Trophoblast cell (in vitro differentiated cells and primary cell): ENCODE measurements around the gene FFAR3. TPM values are rescaled to one million over a fixed set of nuclear protein-coding genes. Genes with fewer than 3 reads are reported as not detected.

Experiments
- DNase-seq, 2 donors: peaks; one replicate each; pipeline ENCODE4 v3.0.0-alpha.2; 2016
- H2AFZ ChIP-seq: 2 replicates; pipeline ENCODE4 v1.6.1; 2013; ENCODE audit warnings: low read length, moderate library complexity, mild to moderate bottlenecking; ENCODE audit not compliant: insufficient read depth, poor library complexity
- H2AK5ac ChIP-seq: 2 replicates; pipeline ENCODE4 v1.6.1; 2013; ENCODE audit warnings: mild to moderate bottlenecking, low read length
- H2BK120ac ChIP-seq: 2 replicates; pipeline ENCODE4 v1.6.1; 2013; ENCODE audit warnings: low read length, mild to moderate bottlenecking, moderate library complexity; ENCODE audit not compliant: insufficient read depth, poor library complexity
- H2BK12ac ChIP-seq: 2 replicates; pipeline ENCODE4 v1.6.1; 2013; ENCODE audit warnings: mild to moderate bottlenecking, low read length, moderate library complexity
- H2BK5ac ChIP-seq: 2 replicates; pipeline ENCODE4 v1.6.1; 2013; ENCODE audit warnings: low read length, low read depth, moderate library complexity, mild to moderate bottlenecking; ENCODE audit not compliant: poor library complexity
- H3K14ac ChIP-seq: 2 replicates; pipeline ENCODE4 v1.6.1; 2013; ENCODE audit warnings: mild to moderate bottlenecking, low read length
- H3K18ac ChIP-seq: 2 replicates; pipeline ENCODE4 v1.6.1; 2013; ENCODE audit warnings: mild to moderate bottlenecking, low read length
- H3K23ac ChIP-seq: 2 replicates; pipeline ENCODE4 v1.6.1; 2013; ENCODE audit warnings: low read length
- H3K27ac ChIP-seq: 2 replicates; pipeline ENCODE4 v1.5.1; 2013; ENCODE audit warnings: low read depth, mild to moderate bottlenecking, inconsistent platforms, low read length, moderate library complexity
- H3K27me3 ChIP-seq: 2 replicates; pipeline ENCODE4 v1.6.1; 2013; ENCODE audit warnings: inconsistent platforms, mild to moderate bottlenecking, low read length, moderate library complexity; ENCODE audit not compliant: insufficient read depth
- H3K36me3 ChIP-seq, 2 experiments: 1 replicate in 1 of 2; 2 replicates in 1 of 2; pipeline ENCODE4 v1.6.1; 2013; ENCODE audit warnings: low read length in 2 of 2, mild to moderate bottlenecking in 2 of 2, moderate library complexity in 1 of 2; ENCODE audit not compliant: insufficient read depth in 2 of 2, control insufficient read depth in 1 of 2
- H3K4ac ChIP-seq: 2 replicates; pipeline ENCODE4 v1.6.1; 2013; ENCODE audit warnings: low read depth, mild to moderate bottlenecking, low read length, moderate library complexity
- H3K4me1 ChIP-seq, 2 experiments: 1 replicate in 1 of 2; 2 replicates in 1 of 2; pipeline ENCODE4 v1.6.1; 2013; ENCODE audit warnings: low read length in 2 of 2, mild to moderate bottlenecking in 2 of 2, moderate library complexity in 1 of 2; ENCODE audit not compliant: insufficient read depth in 2 of 2, control insufficient read depth in 1 of 2
- H3K4me2 ChIP-seq: 2 replicates; pipeline ENCODE4 v1.6.1; 2013; ENCODE audit warnings: inconsistent platforms, mild to moderate bottlenecking, low read length, moderate library complexity
- H3K4me3 ChIP-seq: 2 replicates; pipeline ENCODE4 v1.5.1; 2013; ENCODE audit warnings: mild to moderate bottlenecking, low read depth, low read length, inconsistent platforms
- H3K79me1 ChIP-seq: one replicate; pipeline ENCODE4 v1.6.1; 2013; ENCODE audit warnings: low read length
- H3K79me2 ChIP-seq: 2 replicates; pipeline ENCODE4 v1.6.1; 2013; ENCODE audit warnings: low read length, mild to moderate bottlenecking; ENCODE audit not compliant: control insufficient read depth, insufficient read depth, poor library complexity
- H3K9ac ChIP-seq: 2 replicates; pipeline ENCODE4 v1.6.1; 2013; ENCODE audit warnings: mild to moderate bottlenecking, low read length
- H3K9me3 ChIP-seq: 2 replicates; pipeline ENCODE4 v1.6.1; 2013; ENCODE audit warnings: low read depth, mild to moderate bottlenecking, control low read depth, inconsistent platforms, low read length; ENCODE audit not compliant: insufficient read depth
- H4K12ac ChIP-seq: 2 replicates; pipeline ENCODE4 v1.6.1; 2013; ENCODE audit warnings: low read depth, mild to moderate bottlenecking, low read length, moderate library complexity
- H4K8ac ChIP-seq: 2 replicates; pipeline ENCODE4 v1.6.1; 2013; ENCODE audit warnings: low read depth, mild to moderate bottlenecking, low read length, moderate library complexity
- H4K91ac ChIP-seq: one replicate; pipeline ENCODE4 v1.6.1; 2013; ENCODE audit warnings: low read depth, mild to moderate bottlenecking, low read length, moderate library complexity
- WGBS: extraction: QIAGEN DNeasy Blood & Tissue Kit; methylation state at CpG from one replicate; pipeline ENCODE4 v1.1.7; 2013; ENCODE audit warnings: missing lambda C conversion rate; ENCODE audit not compliant: insufficient read length, insufficient coverage; ENCODE audit errors: extremely low coverage; 5-methylcytosine and 5-hydroxymethylcytosine counted together
- polyA plus RNA-seq: library from polyadenylated mRNA; stranded (reverse); fragments of 200-250 nt; gene quantifications from 2 replicates; pipeline ENCODE4 v1.2.3, GENCODE V29; 2013

Gene FFAR3, protein sequence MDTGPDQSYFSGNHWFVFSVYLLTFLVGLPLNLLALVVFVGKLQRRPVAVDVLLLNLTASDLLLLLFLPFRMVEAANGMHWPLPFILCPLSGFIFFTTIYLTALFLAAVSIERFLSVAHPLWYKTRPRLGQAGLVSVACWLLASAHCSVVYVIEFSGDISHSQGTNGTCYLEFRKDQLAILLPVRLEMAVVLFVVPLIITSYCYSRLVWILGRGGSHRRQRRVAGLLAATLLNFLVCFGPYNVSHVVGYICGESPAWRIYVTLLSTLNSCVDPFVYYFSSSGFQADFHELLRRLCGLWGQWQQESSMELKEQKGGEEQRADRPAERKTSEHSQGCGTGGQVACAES
- polyA plus RNA-seq: not detected in 2 replicates

DNA sequence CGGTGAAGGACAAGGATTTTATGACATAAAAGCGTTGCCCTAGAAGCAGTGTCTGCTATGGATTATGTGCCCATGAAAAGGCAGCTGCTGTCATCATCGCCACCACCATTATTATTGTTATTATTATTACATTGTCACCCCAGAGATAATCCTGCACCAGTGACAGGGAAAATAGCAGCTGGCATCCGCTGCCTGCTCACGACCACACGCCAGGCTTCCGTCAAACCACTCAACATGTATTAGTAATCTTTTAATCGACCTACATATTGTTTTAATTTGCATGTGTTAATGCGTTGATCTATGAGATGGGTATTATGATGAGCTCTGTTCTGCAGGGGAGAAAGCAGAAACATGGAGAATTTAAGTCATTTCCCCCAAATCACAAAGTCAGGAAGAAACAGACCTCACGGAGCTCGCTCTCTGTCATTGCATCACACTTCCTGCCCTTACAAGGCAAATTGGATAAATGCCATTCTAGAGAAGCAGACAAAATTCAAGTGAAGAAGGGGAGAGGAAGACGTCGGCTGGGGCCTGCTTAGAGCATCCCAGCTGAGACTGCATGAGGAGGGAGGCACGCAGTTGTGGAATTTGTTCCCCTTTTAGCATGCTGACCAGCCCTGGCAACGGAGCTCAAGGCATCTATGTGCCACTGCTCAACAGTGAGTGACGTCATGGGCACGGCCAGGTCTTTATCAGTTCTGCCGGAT, at the start of gene FFAR3:
Gene FFAR3, plus strand, starts transcription at position 594 of the 707 bp plus-strand sequence. CDS start 431 bp downstream, outside the sequence.
- H3K36me3 ChIP-seq: no peaks in the 10 kb centered on the region
- WGBS: no CpG with 5 or more reads among the region's 18 CpGs
- no peak within 1 kb of the TSS for H4K8ac ChIP-seq
- H3K9ac ChIP-seq: no peak within 1 kb of the TSS
- H3K27ac ChIP-seq: no peak within 1 kb of the TSS
- no peak within 1 kb of the TSS for H2BK5ac ChIP-seq
- DNase-seq: peak in 1 of 2 donors; percentile 17
- no peaks in the 10 kb centered on the region for H3K9me3 ChIP-seq
- no peaks in the 10 kb centered on the region for H3K79me2 ChIP-seq
- no peaks in the 10 kb centered on the region for H3K27me3 ChIP-seq
- H3K4me3 ChIP-seq: no peak within 1 kb of the TSS
- no peak within 1 kb of the TSS for H3K14ac ChIP-seq
- H3K4me2 ChIP-seq: no peak within 1 kb of the TSS
- H2AK5ac ChIP-seq: no peak within 1 kb of the TSS
- H3K23ac ChIP-seq: no peak within 1 kb of the TSS
- no peaks in the 10 kb centered on the region for H3K79me1 ChIP-seq
- no peak within 1 kb of the TSS for H2BK120ac ChIP-seq
- H3K4me1 ChIP-seq: no peaks in the 10 kb centered on the region
- H2BK12ac ChIP-seq: no peak within 1 kb of the TSS
- H3K18ac ChIP-seq: no peak within 1 kb of the TSS
- H3K4ac ChIP-seq: no peak within 1 kb of the TSS
- no peak within 1 kb of the TSS for H2AFZ ChIP-seq
- H4K12ac ChIP-seq: no peak within 1 kb of the TSS
- no peak within 1 kb of the TSS for H4K91ac ChIP-seq

DNA sequence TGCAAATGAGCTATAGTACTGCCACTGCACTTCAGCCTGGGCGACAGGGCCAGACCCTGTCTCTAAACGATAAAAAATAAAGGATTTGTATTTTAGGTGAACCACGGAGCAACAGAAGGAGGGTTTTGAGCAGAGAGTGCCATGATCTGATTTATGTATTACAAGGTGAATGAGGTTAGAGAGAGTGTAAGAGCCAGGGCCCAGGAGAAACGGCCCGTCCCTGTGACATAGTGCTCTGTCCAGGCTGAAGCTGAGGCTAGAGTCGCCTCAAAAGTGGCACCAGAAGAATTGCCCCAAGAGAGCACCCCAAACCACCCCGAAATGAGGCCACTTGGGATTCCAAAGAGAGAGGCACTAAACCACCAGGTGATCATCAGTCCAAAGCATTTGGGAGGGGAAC, 49.4 kb upstream of the FFAR3 start:
- Histone ChIP-seq H2BK12ac (no peak overlapping the region), H3K9me3 (peaks cover under 1% of the 10 kb centered on the region), H3K79me1 (no peaks in the 10 kb centered on the region), H3K4ac (no peak overlapping the region), H3K9ac (no peak overlapping the region), H2BK5ac (no peak overlapping the region), H3K36me3 (no peaks in the 10 kb centered on the region), H3K14ac (no peak overlapping the region), H4K12ac (no peak overlapping the region), H3K27ac (no peak overlapping the region), H4K8ac (no peak overlapping the region), H2BK120ac (no peak overlapping the region), H3K4me3 (no peak overlapping the region), H3K27me3 (no peaks in the 10 kb centered on the region), H3K79me2 (no peaks in the 10 kb centered on the region), H2AK5ac (no peak overlapping the region), H2AFZ (no peak overlapping the region), H4K91ac (no peak overlapping the region), H3K18ac (no peak overlapping the region), H3K23ac (no peak overlapping the region), H3K4me2 (no peak overlapping the region), H3K4me1 (peaks cover 6 to 13% of the 10 kb centered on the region in 2 experiments)
- no CpG with 5 or more reads among the region's 7 CpGs for WGBS
- no peak for DNase-seq

DNA sequence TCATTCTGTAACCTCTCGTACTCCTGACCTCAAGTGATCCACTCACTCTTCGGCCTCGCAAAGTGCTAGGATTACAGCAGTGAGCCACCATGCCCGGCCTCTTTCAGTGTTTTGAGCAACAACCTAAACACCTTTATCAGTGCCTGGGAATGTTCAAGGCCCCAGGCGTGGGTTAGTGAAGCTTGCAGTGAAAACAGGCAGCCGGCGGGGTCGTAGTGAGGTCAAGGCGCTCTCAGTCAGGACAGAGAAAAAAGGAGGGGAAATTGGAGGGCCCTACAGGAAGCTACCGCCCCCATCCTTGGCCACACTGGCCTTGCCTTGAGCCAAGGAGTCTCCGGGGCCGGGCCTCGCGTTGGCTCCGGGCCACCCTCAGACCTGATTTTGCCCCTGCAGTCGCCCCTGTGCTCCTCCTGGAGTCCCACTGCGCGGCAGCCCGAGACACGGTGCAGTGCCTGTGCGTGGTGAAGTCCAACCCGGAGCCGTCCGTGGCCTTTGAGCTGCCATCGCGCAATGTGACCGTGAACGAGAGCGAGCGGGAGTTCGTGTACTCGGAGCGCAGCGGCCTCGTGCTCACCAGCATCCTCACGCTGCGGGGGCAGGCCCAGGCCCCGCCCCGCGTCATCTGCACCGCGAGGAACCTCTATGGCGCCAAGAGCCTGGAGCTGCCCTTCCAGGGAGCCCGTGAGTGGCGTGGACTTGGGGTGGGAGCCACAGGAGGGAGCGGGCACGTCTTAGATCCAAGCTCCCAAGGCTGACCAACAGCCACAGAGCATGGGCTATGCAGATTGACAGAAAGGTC, 48.6 kb upstream of the FFAR3 start:
- H3K4ac ChIP-seq: no peak overlapping the region
- no peak overlapping the region for H3K27ac ChIP-seq
- H2BK5ac ChIP-seq: no peak overlapping the region
- H3K4me1 ChIP-seq: peaks cover 6 to 13% of the 10 kb centered on the region in 2 experiments
- no CpG with 5 or more reads among the region's 47 CpGs for WGBS
- H2AK5ac ChIP-seq: no peak overlapping the region
- H2AFZ ChIP-seq: no peak overlapping the region
- no peak overlapping the region for H2BK120ac ChIP-seq
- H3K79me1 ChIP-seq: no peaks in the 10 kb centered on the region
- H3K23ac ChIP-seq: no peak overlapping the region
- no peak overlapping the region for H3K9ac ChIP-seq
- H4K8ac ChIP-seq: no peak overlapping the region
- H4K91ac ChIP-seq: no peak overlapping the region
- no peaks in the 10 kb centered on the region for H3K27me3 ChIP-seq
- H3K9me3 ChIP-seq: no peaks in the 10 kb centered on the region
- H2BK12ac ChIP-seq: no peak overlapping the region
- no peak overlapping the region for H4K12ac ChIP-seq
- no peaks in the 10 kb centered on the region for H3K79me2 ChIP-seq
- H3K14ac ChIP-seq: no peak overlapping the region
- no peak overlapping the region for H3K4me2 ChIP-seq
- DNase-seq: peak; percentile 99
- no peak overlapping the region for H3K18ac ChIP-seq
- H3K36me3 ChIP-seq: no peaks in the 10 kb centered on the region
- no peak overlapping the region for H3K4me3 ChIP-seq

DNA sequence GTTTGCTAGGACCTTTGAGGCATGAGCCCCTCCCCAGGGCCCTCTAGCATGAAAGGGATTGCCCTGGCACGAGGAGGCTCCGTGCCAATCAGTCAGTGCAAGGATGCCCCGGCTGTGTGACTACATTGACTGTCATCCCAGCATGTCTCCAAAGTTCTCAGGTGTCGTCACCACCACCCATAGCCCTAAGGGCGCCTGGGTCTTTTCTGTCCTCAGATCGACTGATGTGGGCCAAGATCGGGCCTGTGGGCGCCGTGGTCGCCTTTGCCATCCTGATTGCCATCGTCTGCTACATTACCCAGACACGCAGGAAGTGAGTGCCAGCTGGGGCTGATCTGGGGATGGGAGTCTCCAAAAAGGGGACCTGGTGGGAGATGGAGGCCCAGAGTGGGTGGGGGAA, 47.9 kb upstream of the FFAR3 start:
- no peaks in the 10 kb centered on the region for H3K79me2 ChIP-seq
- H2BK12ac ChIP-seq: no peak overlapping the region
- no peak overlapping the region for H2BK5ac ChIP-seq
- no peaks in the 10 kb centered on the region for H3K9me3 ChIP-seq
- no peak overlapping the region for H3K14ac ChIP-seq
- H4K8ac ChIP-seq: no peak overlapping the region
- peaks cover 6 to 13% of the 10 kb centered on the region in 2 experiments for H3K4me1 ChIP-seq
- DNase-seq: peak; percentile 80 to 87
- H4K12ac ChIP-seq: no peak overlapping the region
- no peak overlapping the region for H3K4ac ChIP-seq
- H3K79me1 ChIP-seq: no peaks in the 10 kb centered on the region
- H3K23ac ChIP-seq: no peak overlapping the region
- H3K9ac ChIP-seq: no peak overlapping the region
- no peaks in the 10 kb centered on the region for H3K27me3 ChIP-seq
- no peak overlapping the region for H2BK120ac ChIP-seq
- H3K27ac ChIP-seq: no peak overlapping the region
- H2AK5ac ChIP-seq: no peak overlapping the region
- H4K91ac ChIP-seq: no peak overlapping the region
- no peak overlapping the region for H3K4me3 ChIP-seq
- H3K18ac ChIP-seq: no peak overlapping the region
- no peak overlapping the region for H3K4me2 ChIP-seq
- no peak overlapping the region for H2AFZ ChIP-seq
- no peaks in the 10 kb centered on the region for H3K36me3 ChIP-seq
- WGBS: no CpG with 5 or more reads among the region's 12 CpGs
